Muscle of back (tissue), 11 donors: ENCODE measurements around the gene CDCA5. TPM values are rescaled to one million over a fixed set of nuclear protein-coding genes. Genes with fewer than 3 reads are reported as not detected.
"Not testable (repeated sequence)": the region's sequence is repeated elsewhere in the genome, so short reads cannot be mapped to it uniquely, and the experiment has no call there.

Experiments used
- DNase-seq, 3 donors: peaks; one replicate each; pipeline versions ENCODE4 v3.0.0 to v3.0.0-alpha.2; 2013
- polyA plus RNA-seq, 10 donors: library from polyadenylated mRNA; unstranded; fragments of 120-200 nt; gene quantifications; one replicate each; pipeline ENCODE4 v1.2.1, GENCODE V29; 2013; ENCODE audit not compliant: insufficient read length in 10 of 10

Gene CDCA5
- polyA plus RNA-seq, 10 donors = 8.2 to 19.0 (median 10.9) TPM

DNA sequence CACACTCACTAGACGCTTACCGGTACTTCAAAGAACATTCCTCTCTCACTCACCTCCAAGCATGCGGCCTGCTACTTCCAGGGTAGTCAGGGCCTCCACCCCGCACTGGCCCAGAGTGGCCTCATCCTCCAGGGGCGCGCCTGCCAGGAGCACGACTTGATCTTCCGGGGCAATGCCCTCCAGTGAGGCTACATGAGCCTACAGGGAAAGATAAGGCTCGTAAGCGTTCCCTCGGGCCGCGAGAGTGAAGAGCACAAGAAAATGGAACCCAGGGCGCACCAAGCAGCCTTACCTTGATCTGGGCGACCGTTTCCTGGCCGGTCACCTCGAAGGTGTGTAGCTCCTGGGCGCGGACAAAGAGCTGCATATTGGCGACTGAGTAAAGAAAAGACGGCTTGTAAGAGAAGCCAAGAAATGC is 37.6 kb upstream of the CDCA5 start:
- DNase-seq = no peak

DNA sequence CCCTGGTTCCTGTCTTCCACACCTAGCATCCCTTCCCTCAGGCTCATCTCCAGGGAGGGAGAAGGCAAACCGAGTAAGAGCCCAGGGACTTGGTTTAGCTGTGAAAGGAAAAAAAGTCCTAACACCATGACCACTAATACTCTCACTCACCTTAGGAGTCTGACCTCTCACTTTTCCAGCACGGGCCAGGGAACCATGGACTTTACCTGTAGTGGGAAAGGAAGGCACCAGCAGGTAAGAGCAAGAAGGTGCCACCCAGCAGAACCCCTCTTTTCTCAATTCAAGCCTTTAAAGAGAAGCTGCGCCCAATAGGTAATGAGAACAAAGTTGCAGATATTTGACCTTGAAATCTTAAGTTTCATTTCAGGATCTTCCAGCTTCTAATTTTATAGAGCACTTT is 37.0 kb upstream of the CDCA5 start:
- no peak for DNase-seq

- no peak for DNase-seq
Observed at GRCh38 chr11:65119670-65119995, 35.8 kb upstream of the CDCA5 start.

DNA sequence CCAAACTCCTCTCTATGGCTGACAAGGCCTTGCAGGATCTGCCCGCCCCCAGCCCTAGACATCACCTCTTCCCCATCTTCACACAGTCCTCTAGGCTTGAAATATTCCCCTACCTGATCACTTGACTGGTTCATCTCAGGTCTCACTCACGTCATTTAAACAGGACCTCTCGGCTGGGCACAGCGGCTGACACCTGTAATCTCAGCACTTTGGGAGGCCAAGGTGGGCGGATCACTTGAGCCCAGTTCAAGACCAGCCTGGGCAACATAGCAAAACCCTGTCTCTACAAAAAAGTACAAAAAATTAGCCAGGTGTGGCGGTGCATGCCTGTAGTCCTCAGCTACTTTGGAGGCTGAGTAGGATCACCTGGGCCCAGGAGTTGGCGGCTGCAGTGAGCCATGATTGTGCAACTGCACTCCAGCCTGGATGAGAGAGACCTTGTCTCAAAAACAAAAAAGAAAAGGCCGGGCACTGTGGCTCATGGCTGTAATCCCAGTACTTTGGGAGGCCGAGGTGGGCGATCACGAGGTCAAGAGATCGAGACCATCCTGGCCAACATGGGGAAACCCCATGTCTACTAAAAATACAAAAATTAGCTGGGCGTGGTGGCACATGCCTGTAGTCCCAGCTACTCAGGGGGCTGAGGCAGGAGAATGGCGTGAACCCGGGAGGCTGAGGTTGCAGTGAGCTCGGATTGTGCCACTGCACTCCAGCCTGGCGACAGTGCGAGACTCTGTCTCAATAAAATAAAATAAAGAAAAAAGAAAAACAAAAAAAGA is 35.2 kb upstream of the CDCA5 start:
- not testable (repeated sequence) for DNase-seq

DNA sequence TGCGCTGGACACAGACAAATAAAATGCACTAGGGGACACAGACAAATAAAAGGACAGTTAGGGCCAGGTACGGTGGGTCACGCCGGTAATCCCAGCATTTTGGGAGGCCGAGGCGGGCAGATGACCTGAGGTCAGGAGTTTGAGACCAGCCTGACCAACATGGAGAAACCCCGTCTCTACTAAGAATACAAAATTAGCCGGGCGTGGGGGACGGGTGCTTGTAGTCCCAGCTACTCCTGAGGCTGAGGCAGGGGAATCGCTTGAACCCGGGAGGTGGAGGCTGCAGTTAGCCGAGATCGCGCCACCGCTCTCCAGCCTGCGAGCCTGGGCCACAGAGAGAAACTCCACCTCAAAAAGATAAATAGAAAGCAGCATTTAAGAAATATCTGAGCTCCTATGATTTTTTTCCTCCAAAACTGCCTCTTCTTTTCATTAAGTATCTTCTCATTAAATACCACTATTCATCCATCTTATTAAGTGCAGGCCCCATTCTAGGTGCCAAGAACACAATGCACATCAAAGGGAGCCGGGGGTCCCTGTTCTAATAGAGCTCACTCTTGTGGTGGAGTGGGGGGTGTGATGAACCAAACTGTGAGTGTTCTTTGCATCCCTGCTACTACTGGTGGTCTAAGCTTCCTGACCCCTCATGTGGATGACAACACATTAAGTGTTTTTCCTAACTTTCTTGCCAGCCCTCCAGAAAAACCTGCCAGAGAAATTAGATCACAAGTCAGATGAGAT is 34.4 kb upstream of the CDCA5 start:
- no peak for DNase-seq

- peak; percentile 99 to 100 (median 99) for DNase-seq
Observed at GRCh38 chr11:65117206-65118096, 33.6 kb upstream of the CDCA5 start, which contains the start of gene ZNHIT2. Gene ZNHIT2, minus strand, starts transcription at chr11:65117701. Its CDS starts 48 bp downstream, at chr11:65117653.

- DNase-seq = no peak
Observed at GRCh38 chr11:65116370-65117205, 32.7 kb upstream of the CDCA5 start.

- DNase-seq = no peak
Observed at GRCh38 chr11:65115361-65116082, 31.7 kb upstream of the CDCA5 start.

- DNase-seq = no peak
Observed at GRCh38 chr11:65114538-65115171, 30.8 kb upstream of the CDCA5 start.

DNA sequence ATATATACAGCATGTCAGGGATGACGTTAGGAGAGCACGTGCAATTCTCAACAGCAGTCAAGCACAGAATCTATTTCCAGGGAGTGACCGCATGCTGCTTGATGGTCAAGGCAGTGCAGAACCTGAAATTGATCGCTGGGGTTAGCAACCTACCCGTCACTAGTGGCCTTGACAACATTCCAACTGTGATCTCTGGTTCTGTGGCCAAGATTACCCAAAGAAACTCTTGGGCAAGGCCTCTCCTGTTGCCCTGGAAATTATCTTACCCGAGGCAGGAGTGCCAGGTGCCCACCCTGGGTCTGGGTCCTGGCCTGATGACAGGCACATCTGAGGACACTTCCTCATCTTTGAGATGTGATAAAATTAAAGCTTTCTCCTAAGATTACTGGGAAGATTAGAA is 30.0 kb upstream of the CDCA5 start:
- no peak for DNase-seq

- DNase-seq = no peak
Observed at GRCh38 chr11:65113361-65113756, 29.5 kb upstream of the CDCA5 start.

- peak in 1 of 3 donors; percentile 67 for DNase-seq
Observed at GRCh38 chr11:65112546-65113360, 28.9 kb upstream of the CDCA5 start.

GRCh38 chr11:65111744-65112545 is 28.1 kb upstream of the CDCA5 start, which contains the start of gene TM7SF2:
Gene TM7SF2, plus strand, starts transcription at chr11:65111872. Its CDS starts 144 bp downstream, at chr11:65112016.
- DNase-seq = peak; percentile 86 to 95 (median 92)

DNA sequence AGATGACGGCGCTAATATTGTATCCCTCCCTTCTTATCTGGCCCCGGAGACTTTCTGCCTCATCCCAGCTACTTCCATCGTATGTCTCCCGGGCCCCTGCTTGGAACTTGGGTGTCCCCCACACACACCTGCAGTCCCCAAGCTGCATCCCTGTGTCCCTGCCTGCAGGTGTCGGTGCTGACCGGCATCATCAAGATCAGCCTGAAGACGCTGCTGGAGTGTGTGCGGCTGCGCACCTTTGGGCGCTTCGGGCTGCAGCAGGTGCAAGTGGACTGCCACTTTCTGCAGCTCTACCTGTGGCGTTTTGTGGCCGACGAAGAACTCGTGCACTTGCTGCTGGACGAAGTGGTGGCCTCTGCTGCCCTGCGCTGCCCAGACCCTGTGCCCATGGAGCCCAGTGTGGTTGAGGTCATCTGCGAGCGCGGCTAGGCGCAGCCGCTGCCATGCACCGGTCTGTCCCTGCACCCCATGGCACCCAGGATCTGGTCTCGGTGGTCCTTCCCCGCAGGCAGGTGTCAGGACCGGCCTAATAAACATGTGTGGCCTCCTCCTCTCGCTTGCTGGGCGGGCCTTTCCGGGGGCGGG is 27.4 kb upstream of the CDCA5 start:
- DNase-seq = no peak

GRCh38 chr11:65110354-65110861 is 26.6 kb upstream of the CDCA5 start:
- DNase-seq = peak; percentile 72 to 92 (median 88)

GRCh38 chr11:65109231-65110198 is 25.7 kb upstream of the CDCA5 start:
- DNase-seq = no peak
